Measurements from ENCODE around the gene SORL1. TPM values are rescaled to one million over a fixed set of nuclear protein-coding genes. Genes with fewer than 3 reads are reported as not detected.

The SORL1 gene
- total RNA-seq, 1 donor from 2014 or later: 7.1 TPM

DNA sequence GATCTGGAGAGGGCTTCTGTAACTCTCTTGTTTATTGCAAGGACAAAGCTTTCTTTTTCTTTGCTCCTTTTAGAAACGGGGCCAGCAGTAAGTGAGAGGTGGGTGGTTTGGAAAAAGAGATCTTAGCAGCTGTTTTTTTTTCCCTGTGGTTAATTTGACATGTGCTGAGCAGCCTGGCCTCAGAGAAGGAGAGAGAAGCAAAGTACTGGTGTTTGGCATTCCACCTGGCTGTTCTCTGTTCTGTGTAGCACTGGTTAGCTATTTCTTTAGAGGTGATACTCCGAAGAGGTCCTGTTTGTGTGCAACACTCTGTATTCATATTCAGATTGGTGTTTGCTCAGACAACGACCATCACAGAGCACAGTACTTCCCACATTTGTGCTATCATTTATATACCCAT is 81.5 kb downstream of the SORL1 start:
- DNase-seq: no peak
- H3K27ac ChIP-seq (replicated peaks): no peak overlapping the region
- peaks cover 6% of the 10 kb centered on the region for H3K4me1 ChIP-seq
- no peak overlapping the region for H3K4me3 ChIP-seq
- no peaks in the 10 kb centered on the region for H3K36me3 ChIP-seq
- H3K27me3 ChIP-seq (ENCODE audit: low read depth): no peaks in the 10 kb centered on the region
- peaks cover 24% of the 10 kb centered on the region for H3K9me3 ChIP-seq (replicated peaks)
- intact Hi-C loops (cut with micrococcal nuclease): loop anchor here (5.0 kb wide), 1 partner anchor 211 kb away; no protein-coding TSS in a partner anchor
- TF ChIP-seq, protein P1, sequence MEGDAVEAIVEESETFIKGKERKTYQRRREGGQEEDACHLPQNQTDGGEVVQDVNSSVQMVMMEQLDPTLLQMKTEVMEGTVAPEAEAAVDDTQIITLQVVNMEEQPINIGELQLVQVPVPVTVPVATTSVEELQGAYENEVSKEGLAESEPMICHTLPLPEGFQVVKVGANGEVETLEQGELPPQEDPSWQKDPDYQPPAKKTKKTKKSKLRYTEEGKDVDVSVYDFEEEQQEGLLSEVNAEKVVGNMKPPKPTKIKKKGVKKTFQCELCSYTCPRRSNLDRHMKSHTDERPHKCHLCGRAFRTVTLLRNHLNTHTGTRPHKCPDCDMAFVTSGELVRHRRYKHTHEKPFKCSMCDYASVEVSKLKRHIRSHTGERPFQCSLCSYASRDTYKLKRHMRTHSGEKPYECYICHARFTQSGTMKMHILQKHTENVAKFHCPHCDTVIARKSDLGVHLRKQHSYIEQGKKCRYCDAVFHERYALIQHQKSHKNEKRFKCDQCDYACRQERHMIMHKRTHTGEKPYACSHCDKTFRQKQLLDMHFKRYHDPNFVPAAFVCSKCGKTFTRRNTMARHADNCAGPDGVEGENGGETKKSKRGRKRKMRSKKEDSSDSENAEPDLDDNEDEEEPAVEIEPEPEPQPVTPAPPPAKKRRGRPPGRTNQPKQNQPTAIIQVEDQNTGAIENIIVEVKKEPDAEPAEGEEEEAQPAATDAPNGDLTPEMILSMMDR (IDR thresholded peaks at IDR 0.05; ENCODE audit: borderline replicate concordance): no peak

DNA sequence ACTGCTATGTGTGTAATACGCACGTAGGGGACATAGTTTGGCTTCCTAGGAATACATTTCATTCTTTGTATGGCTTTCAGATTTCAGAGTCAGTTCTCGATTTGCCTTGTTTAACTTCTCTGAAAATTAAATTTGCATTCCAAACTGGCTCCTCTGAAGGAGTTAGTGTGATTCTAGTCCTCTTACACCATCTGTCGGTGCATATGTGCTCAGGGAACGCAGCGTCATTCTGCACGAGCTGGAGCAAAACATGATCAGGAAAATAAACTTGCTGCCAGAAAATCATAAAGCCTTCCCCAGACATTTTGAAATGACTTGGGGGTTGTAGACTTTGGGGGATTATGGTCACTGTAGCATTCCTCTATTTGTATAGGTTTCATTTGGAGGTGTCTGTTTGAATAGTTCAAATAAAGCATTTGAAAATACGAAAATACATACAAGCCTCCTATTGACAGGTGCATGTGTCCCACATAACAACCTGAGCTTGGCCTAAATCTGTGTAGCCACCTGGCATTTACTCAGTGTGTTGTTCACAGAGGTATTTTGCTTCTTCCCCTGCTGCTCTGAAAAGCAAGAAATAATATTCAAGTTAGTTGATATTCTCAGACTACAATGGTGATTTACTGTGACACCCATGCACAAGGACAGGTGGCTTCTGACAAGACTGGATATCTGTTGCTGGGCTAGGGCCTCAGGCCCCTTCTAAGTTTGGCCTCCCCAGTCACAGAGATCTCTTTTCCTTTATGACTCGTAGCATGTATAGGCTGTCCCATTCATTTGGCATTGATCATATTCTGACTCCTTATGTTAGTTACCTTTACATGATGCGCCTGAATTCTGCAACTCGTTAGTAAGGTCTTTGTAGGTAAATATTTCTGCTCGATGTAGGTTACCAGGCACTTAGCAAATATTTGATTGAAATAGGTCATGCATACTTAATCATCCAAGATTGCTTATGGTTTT is 82.3 kb downstream of the SORL1 start:
- TF ChIP-seq, protein P1 (IDR thresholded peaks at IDR 0.05; ENCODE audit: borderline replicate concordance): peak; percentile 59
- Histone ChIP-seq H3K36me3 (no peaks in the 10 kb centered on the region), H3K9me3 (replicated peaks) (peaks cover 18% of the 10 kb centered on the region), H3K27ac (replicated peaks) (no peak overlapping the region), H3K4me3 (no peak overlapping the region), H3K4me1 (peaks cover 6% of the 10 kb centered on the region), H3K27me3 (ENCODE audit: low read depth) (no peaks in the 10 kb centered on the region)
- intact Hi-C loops (cut with micrococcal nuclease): loop anchor here (5.0 kb wide), 1 partner anchor 212 kb away; no protein-coding TSS in a partner anchor
- no peak for DNase-seq

DNA sequence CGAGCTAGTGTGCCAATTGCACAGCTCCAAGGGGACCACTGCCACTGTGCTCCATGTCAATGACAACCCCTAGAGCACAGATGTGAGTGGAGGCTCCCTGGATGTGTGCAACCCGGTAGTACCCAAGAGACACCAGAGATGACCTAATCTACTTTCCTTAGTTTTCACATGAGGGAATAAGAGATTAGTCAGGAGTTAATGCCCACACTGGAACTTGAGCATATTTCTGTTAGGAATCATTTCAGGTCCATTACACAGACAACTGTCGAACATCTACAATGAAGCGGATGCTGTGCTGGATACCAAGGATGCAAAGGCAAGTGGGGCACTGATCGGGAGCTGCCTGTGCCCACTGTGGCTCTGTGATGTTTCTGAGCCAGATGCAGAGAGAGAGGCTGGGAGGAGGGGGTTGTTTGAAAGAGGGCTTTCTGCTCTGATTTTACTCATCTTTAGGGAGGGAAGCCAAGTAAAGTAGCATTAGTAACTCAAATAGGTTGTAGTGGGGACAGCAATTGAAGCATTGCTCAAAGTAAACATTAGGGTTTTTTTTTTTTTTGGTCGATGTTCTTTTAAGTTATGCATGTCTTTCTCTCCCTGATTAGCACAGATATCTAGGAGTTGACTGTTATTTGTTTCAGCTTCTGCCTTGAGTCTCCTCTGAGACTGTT is 83.1 kb downstream of the SORL1 start:
- no peak overlapping the region for H3K4me3 ChIP-seq

DNA sequence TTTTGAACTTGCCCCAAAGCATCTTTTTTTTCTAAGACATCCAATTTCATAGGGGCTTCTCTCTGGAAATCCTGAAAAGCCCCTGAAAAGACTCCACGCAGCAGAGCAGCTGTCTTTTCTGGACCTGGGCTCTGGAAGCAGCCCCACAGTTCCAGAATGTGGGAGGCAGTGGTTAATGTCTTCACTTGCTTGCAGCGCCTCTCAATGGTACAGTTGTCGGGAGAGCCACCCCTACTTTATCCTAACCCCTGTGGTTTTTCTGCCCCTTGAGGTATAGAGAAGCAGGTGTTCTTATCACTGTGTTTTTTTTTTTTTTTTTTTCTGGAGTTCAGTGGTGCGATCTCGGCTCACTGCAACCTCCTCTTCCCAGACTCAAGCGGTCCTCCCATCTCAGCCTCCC is 84.0 kb downstream of the SORL1 start:
- intact Hi-C loops (cut with micrococcal nuclease): no loop called here
- H3K36me3 ChIP-seq: no peaks in the 10 kb centered on the region

More for the DNA sequence above, 83.1 kb downstream of the SORL1 start:
- TF ChIP-seq, protein P1 (IDR thresholded peaks at IDR 0.05; ENCODE audit: borderline replicate concordance): no peak
- no peak for DNase-seq
- Histone ChIP-seq H3K4me1 (peaks cover 6% of the 10 kb centered on the region), H3K36me3 (no peaks in the 10 kb centered on the region), H3K27me3 (ENCODE audit: low read depth) (no peaks in the 10 kb centered on the region), H3K9me3 (replicated peaks) (peaks cover 10% of the 10 kb centered on the region), H3K27ac (replicated peaks) (no peak overlapping the region)
- intact Hi-C loops (cut with micrococcal nuclease): no loop called here

DNA sequence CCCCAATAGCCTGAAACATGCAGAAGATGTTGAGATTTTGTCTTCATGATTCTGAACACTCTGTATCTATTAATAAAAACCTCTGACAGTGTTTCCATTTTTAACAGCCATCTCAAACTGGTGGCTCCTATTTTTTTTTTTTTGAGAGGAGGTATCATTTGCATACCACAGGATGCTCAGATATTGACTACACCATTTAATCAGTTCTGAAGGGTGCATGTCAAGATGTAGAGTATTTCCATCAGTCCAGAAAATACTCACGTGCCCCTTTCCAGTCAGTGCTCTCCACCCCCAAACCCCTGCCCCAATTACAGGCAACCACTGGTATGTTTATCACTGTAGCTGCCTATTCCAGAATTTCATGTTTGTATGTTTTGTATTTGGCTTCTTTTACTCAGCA is 85.9 kb downstream of the SORL1 start:
- Histone ChIP-seq H3K9me3 (replicated peaks) (no peaks in the 10 kb centered on the region), H3K4me3 (no peak overlapping the region), H3K36me3 (no peaks in the 10 kb centered on the region), H3K4me1 (peaks cover 6% of the 10 kb centered on the region), H3K27ac (replicated peaks) (no peak overlapping the region), H3K27me3 (ENCODE audit: low read depth) (no peaks in the 10 kb centered on the region)
- DNase-seq: no peak
- intact Hi-C loops (cut with micrococcal nuclease): no loop called here
- TF ChIP-seq, protein P1 (IDR thresholded peaks at IDR 0.05; ENCODE audit: borderline replicate concordance): no peak

More for the DNA sequence above, 84.0 kb downstream of the SORL1 start:
- TF ChIP-seq, protein P1 (IDR thresholded peaks at IDR 0.05; ENCODE audit: borderline replicate concordance): no peak
- Histone ChIP-seq H3K4me3 (no peak overlapping the region), H3K9me3 (replicated peaks) (peaks cover 1% of the 10 kb centered on the region), H3K27me3 (ENCODE audit: low read depth) (no peaks in the 10 kb centered on the region), H3K27ac (replicated peaks) (no peak overlapping the region), H3K4me1 (peaks cover 6% of the 10 kb centered on the region)
- DNase-seq: no peak
